GM12872 (cell line): ENCODE results near the gene MAP7D2.

Experiments
- CTCF ChIP-seq: IDR thresholded peaks from 3 replicates; pipeline ENCODE4 v1.5.1; 2011; ENCODE audit warnings: low read depth, mild to moderate bottlenecking, low read length, moderate library complexity; ENCODE audit not compliant: insufficient read depth

The MAP7D2 gene

GRCh38 chrX:19986531-19986930 lies 130.2 kb downstream of the MAP7D2 start:
- TF ChIP-seq CTCF = no peak

- TF ChIP-seq CTCF = no peak
These were observed 134.8 kb downstream of the MAP7D2 start for GRCh38 chrX:19981947-19982346.

GRCh38 chrX:19975845-19976244 lies 140.9 kb downstream of the MAP7D2 start:
- no peak for TF ChIP-seq CTCF

GRCh38 chrX:19972984-19973383 lies 143.7 kb downstream of the MAP7D2 start:
- no peak for TF ChIP-seq CTCF

- no peak for TF ChIP-seq CTCF
These were observed 148.4 kb downstream of the MAP7D2 start for GRCh38 chrX:19968276-19968675.

GRCh38 chrX:19966056-19966455 lies 150.7 kb downstream of the MAP7D2 start:
- TF ChIP-seq CTCF = no peak

- TF ChIP-seq CTCF = no peak
These were observed 152.5 kb downstream of the MAP7D2 start for GRCh38 chrX:19964017-19964710.
